Measurements from ENCODE around the gene TPSD1.

The TPSD1 gene

DNA sequence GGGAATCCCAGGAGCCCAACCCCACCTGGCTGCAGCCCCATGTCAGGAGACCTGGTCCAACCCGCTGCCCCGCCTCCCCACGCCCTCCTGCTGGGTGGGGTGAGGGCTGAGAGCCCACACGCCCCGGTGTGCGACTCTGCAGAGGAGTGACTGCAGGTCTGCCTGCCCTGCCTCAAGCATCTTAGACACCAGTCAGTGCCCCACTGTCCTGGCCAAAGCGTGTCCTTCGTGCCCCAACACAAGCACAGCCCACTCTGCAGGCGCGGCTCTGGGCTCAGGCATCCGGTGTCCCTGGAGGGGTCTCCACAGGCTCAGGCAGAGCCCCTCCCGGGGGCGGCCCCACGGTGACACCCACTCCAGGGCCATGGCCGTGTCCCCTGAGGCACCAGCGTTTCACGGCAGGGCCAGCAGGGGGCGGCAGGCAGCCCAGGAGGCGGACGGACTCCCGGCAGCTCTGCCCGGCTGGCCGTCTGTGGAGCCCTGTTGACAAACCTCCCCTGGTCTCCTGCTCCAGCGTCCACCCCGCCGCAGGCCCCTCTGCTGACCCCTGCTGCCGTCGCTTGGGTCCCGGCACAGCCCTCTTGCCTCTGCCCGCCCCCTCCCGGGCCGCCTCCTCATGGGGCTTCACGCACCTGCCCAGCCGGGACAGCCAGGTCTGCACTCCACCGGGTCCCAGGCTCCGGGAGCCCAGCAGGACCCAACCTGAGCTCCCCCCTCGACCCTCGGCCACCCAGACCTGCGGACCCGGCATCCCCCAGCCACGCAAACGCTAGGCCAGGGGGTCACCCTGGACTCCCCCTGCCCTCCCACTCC is 45.0 kb downstream of the TPSD1 start:
- TF ChIP-seq, protein P1, sequence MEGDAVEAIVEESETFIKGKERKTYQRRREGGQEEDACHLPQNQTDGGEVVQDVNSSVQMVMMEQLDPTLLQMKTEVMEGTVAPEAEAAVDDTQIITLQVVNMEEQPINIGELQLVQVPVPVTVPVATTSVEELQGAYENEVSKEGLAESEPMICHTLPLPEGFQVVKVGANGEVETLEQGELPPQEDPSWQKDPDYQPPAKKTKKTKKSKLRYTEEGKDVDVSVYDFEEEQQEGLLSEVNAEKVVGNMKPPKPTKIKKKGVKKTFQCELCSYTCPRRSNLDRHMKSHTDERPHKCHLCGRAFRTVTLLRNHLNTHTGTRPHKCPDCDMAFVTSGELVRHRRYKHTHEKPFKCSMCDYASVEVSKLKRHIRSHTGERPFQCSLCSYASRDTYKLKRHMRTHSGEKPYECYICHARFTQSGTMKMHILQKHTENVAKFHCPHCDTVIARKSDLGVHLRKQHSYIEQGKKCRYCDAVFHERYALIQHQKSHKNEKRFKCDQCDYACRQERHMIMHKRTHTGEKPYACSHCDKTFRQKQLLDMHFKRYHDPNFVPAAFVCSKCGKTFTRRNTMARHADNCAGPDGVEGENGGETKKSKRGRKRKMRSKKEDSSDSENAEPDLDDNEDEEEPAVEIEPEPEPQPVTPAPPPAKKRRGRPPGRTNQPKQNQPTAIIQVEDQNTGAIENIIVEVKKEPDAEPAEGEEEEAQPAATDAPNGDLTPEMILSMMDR (IDR thresholded peaks at IDR 0.05; ENCODE audit: insufficient read depth, low read length): peak; percentile 68
- TF ChIP-seq, protein P2, sequence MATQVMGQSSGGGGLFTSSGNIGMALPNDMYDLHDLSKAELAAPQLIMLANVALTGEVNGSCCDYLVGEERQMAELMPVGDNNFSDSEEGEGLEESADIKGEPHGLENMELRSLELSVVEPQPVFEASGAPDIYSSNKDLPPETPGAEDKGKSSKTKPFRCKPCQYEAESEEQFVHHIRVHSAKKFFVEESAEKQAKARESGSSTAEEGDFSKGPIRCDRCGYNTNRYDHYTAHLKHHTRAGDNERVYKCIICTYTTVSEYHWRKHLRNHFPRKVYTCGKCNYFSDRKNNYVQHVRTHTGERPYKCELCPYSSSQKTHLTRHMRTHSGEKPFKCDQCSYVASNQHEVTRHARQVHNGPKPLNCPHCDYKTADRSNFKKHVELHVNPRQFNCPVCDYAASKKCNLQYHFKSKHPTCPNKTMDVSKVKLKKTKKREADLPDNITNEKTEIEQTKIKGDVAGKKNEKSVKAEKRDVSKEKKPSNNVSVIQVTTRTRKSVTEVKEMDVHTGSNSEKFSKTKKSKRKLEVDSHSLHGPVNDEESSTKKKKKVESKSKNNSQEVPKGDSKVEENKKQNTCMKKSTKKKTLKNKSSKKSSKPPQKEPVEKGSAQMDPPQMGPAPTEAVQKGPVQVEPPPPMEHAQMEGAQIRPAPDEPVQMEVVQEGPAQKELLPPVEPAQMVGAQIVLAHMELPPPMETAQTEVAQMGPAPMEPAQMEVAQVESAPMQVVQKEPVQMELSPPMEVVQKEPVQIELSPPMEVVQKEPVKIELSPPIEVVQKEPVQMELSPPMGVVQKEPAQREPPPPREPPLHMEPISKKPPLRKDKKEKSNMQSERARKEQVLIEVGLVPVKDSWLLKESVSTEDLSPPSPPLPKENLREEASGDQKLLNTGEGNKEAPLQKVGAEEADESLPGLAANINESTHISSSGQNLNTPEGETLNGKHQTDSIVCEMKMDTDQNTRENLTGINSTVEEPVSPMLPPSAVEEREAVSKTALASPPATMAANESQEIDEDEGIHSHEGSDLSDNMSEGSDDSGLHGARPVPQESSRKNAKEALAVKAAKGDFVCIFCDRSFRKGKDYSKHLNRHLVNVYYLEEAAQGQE (IDR thresholded peaks at IDR 0.05; ENCODE audit: insufficient replicate concordance, low read depth): no peak
- TF ChIP-seq SPI1 (IDR thresholded peaks at IDR 0.05; ENCODE audit: borderline replicate concordance, low read depth): no peak
- no peak for TF ChIP-seq POLR2AphosphoS5 (IDR thresholded peaks at IDR 0.05; ENCODE audit: low read depth)
- TF ChIP-seq GABPA (IDR thresholded peaks at IDR 0.05; ENCODE audit: low read depth): no peak
- H3K27ac ChIP-seq (replicated peaks): no peak overlapping the region
- H3K4me3 ChIP-seq (replicated peaks; ENCODE audit: insufficient read depth, low read length): no peak overlapping the region
- peak in 1 of 2 experiments; percentile 58 for DNase-seq (ENCODE audit: low read depth in 1 of 2, low spot score in 1 of 2)
- no peaks in the 10 kb centered on the region for H3K27me3 ChIP-seq (ENCODE audit: insufficient read depth, poor library complexity, severe bottlenecking)

DNA sequence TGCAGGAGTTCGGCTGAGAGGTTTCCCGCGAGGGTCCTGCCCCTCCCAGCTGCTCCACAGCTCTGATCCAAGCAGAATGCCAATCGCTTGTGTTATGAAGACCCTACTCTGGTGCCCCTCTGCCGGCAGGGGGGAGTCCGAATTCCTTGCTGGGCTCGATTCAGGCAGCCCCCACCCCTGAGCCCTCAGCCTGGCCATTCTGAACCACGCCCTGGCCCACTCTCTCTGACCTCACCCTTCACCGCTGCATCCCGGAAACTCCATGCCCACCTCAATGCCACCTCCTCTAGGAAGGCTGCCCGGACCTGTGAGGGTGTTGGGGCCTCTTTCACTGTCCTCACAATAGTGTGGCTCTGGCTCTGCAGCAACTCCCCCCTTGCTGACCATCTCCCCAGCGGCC is 45.7 kb downstream of the TPSD1 start:
- no peak for DNase-seq (ENCODE audit: low read depth in 1 of 2, low spot score in 1 of 2)
- Histone ChIP-seq H3K27ac (replicated peaks) (no peak overlapping the region), H3K4me3 (replicated peaks; ENCODE audit: insufficient read depth, low read length) (no peak overlapping the region), H3K27me3 (ENCODE audit: insufficient read depth, poor library complexity, severe bottlenecking) (no peaks in the 10 kb centered on the region)
- TF ChIP-seq SPI1 (IDR thresholded peaks at IDR 0.05; ENCODE audit: borderline replicate concordance, low read depth): no peak
- no peak for TF ChIP-seq POLR2AphosphoS5 (IDR thresholded peaks at IDR 0.05; ENCODE audit: low read depth)
- TF ChIP-seq, protein P1 (IDR thresholded peaks at IDR 0.05; ENCODE audit: insufficient read depth, low read length): no peak
- TF ChIP-seq, protein P2 (IDR thresholded peaks at IDR 0.05; ENCODE audit: insufficient replicate concordance, low read depth): no peak
- TF ChIP-seq GABPA (IDR thresholded peaks at IDR 0.05; ENCODE audit: low read depth): no peak

DNA sequence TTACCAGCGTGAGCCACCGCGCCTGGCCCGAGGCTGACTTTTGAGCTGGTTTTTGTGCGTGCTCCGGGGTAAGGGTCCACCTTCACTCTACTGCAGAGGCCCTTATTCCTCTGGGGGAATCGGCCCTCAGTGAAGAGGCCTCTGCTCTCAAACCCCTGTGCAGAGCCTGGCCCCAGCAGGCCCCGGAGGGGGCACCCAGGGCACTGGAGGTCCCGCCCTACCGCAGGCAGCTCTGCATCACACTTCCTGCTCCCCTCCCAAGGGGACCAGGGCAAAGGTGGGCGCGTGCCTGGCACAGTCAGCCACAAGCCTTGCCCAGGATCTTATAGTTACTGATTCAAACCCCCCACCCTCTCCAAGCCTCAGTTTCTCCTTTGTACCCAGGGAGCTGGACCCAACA is 50.0 kb downstream of the TPSD1 start:
- TF ChIP-seq POLR2AphosphoS5 (IDR thresholded peaks at IDR 0.05; ENCODE audit: low read depth) (no peak), SPI1 (IDR thresholded peaks at IDR 0.05; ENCODE audit: borderline replicate concordance, low read depth) (no peak), GABPA (IDR thresholded peaks at IDR 0.05; ENCODE audit: low read depth) (no peak)
- TF ChIP-seq, protein P2 (IDR thresholded peaks at IDR 0.05; ENCODE audit: insufficient replicate concordance, low read depth): no peak
- TF ChIP-seq, protein P1 (IDR thresholded peaks at IDR 0.05; ENCODE audit: insufficient read depth, low read length): no peak
- H3K27ac ChIP-seq (replicated peaks): no peak overlapping the region
- H3K27me3 ChIP-seq (ENCODE audit: insufficient read depth, poor library complexity, severe bottlenecking): no peaks in the 10 kb centered on the region
- DNase-seq (ENCODE audit: low read depth in 1 of 2, low spot score in 1 of 2): no peak
- H3K4me3 ChIP-seq (replicated peaks; ENCODE audit: insufficient read depth, low read length): no peak overlapping the region
